HCT116 (cell line): Measurements from ENCODE around the gene PDP2. TPM values are rescaled to one million over a fixed set of nuclear protein-coding genes. Genes with fewer than 3 reads are reported as not detected.

Source experiments
- ATAC-seq: fragments of 200-7000 bp; cut with Tn5 transposase; 2 replicates; pipeline ENCODE4 v1.9.1; 2020; ENCODE audit warnings: mild to moderate bottlenecking, moderate library complexity
- BruUV-seq: library from RNA; stranded (reverse); fragments of 400-500 nt; replicated peaks from 2 replicates; lab custom pipeline; 2021; lab: Mats Ljungman, UMichigan
- CTCF ChIA-PET: fragments of 300-600 bp; sonication (Branson Sonifier 250); formaldehyde crosslinking; loops from one replicate; lab custom pipeline; 2021; ENCODE audit warnings: antibody characterized with exemption; lab: Charles Lee
- POLR2A ChIA-PET: fragments of 300-600, 350-600 bp; sonication (Branson Sonifier 250); formaldehyde crosslinking; loops from one replicate; lab custom pipeline; 2021; ENCODE audit warnings: antibody characterized with exemption; lab: Charles Lee
- RAD21 ChIA-PET, 2 experiments: fragments of 300-600 bp; sonication (Branson Sonifier 250); formaldehyde crosslinking; loops; one replicate each; lab custom pipeline; 2023; ENCODE audit warnings: low total read pairs in 2 of 2; ENCODE audit not compliant: uncharacterized antibody in 2 of 2, unreplicated experiment in 2 of 2, low non-redundant PET in 1 of 2; lab: Charles Lee
- DNase-seq: peaks from one replicate; pipeline ENCODE4 v3.0.0-alpha.2; 2010; ENCODE audit warnings: low read depth, low spot score
- H2AFZ ChIP-seq: fragments of 200-600 bp; shearing (Covaris generic), sonication (generic); 2 replicates; pipeline ENCODE4 v1.6.1; 2017; ENCODE audit warnings: low read depth, mixed run types, mixed read lengths, antibody characterized with exemption, low read length; ENCODE audit not compliant: poor library complexity, severe bottlenecking
- H3K27ac ChIP-seq: 2 replicates; pipeline ENCODE4 v1.5.1; 2012; ENCODE audit warnings: low read depth, low read length
- H3K27me3 ChIP-seq: fragments of 200-600 bp; sonication (generic); 2 replicates; pipeline ENCODE4 v1.6.1; 2016; ENCODE audit warnings: mixed run types, low read length, mixed read lengths; ENCODE audit not compliant: insufficient read depth
- H3K36me3 ChIP-seq, 2 experiments: fragments of 200-500 bp in 1 of 2; fragments of 200-600 bp in 1 of 2; sonication (Bioruptor generic) in 1 of 2; sonication (generic) in 1 of 2; 2 replicates each; pipeline versions ENCODE4 v1.5.1 to v1.6.1; 2014 to 2016; ENCODE audit warnings: low read length in 2 of 2, inconsistent platforms in 1 of 2, mixed read lengths in 1 of 2, mixed run types in 1 of 2; ENCODE audit not compliant: insufficient read depth in 2 of 2, control insufficient read depth in 1 of 2
- H3K4me1 ChIP-seq, 2 experiments: fragments of 200-600 bp in 1 of 2; sonication (generic) in 1 of 2; 2 replicates each; pipeline versions ENCODE4 v1.5.1 to v1.6.1; 2012 to 2017; ENCODE audit warnings: low read length in 2 of 2, inconsistent platforms in 1 of 2, mild to moderate bottlenecking in 1 of 2, mixed read lengths in 1 of 2, mixed run types in 1 of 2, moderate library complexity in 1 of 2; ENCODE audit not compliant: insufficient read depth in 2 of 2, control insufficient read depth in 1 of 2
- H3K4me2 ChIP-seq: fragments of 200-600 bp; sonication (generic); 2 replicates; pipeline ENCODE4 v1.6.1; 2017; ENCODE audit warnings: mixed run types, low read length, mixed read lengths
- H3K4me3 ChIP-seq, 2 experiments: fragments of 200-600 bp in 1 of 2; sonication (generic) in 1 of 2; replicated peaks in 1 of 2; 2 replicates each; pipeline ENCODE4 v1.5.1; 2011 to 2016; ENCODE audit warnings: low read length in 2 of 2, control low read depth in 1 of 2, low read depth in 1 of 2, mild to moderate bottlenecking in 1 of 2, mixed read lengths in 1 of 2, mixed run types in 1 of 2
- H3K79me2 ChIP-seq: fragments of 200-600 bp; sonication (generic); 2 replicates; pipeline ENCODE4 v1.6.1; 2017; ENCODE audit warnings: mild to moderate bottlenecking, mixed run types, low read length, moderate library complexity, mixed read lengths; ENCODE audit not compliant: insufficient read depth
- H3K9ac ChIP-seq: fragments of 200-600 bp; sonication (generic); 2 replicates; pipeline ENCODE4 v1.6.1; 2016; ENCODE audit warnings: low read length, mixed read lengths
- H3K9me2 ChIP-seq: fragments of 200-600 bp; sonication (generic), shearing (Covaris generic); 2 replicates; pipeline ENCODE4 v1.6.1; 2017; ENCODE audit warnings: mixed run types, mild to moderate bottlenecking, moderate library complexity; ENCODE audit not compliant: insufficient read depth
- H3K9me3 ChIP-seq, 2 experiments: fragments of 200-500 bp in 1 of 2; fragments of 200-600 bp in 1 of 2; sonication (Bioruptor generic) in 1 of 2; sonication (generic) in 1 of 2; 2 replicates each; pipeline ENCODE4 v1.6.1; 2014 to 2017; ENCODE audit warnings: low read length in 2 of 2, mixed read lengths in 2 of 2, inconsistent platforms in 1 of 2, low read depth in 1 of 2, mild to moderate bottlenecking in 1 of 2, mixed run types in 1 of 2, moderate library complexity in 1 of 2; ENCODE audit not compliant: control insufficient read depth in 1 of 2, insufficient read depth in 1 of 2
- H4K20me1 ChIP-seq: fragments of 200-600 bp; sonication (generic), shearing (Covaris generic); 2 replicates; pipeline ENCODE4 v1.6.1; 2017; ENCODE audit warnings: mixed run types, mild to moderate bottlenecking, moderate library complexity; ENCODE audit not compliant: insufficient read depth
- CBX3 ChIP-seq: IDR thresholded peaks from 2 replicates; pipeline ENCODE4 v1.6.1; 2012; ENCODE audit warnings: low read depth
- CEBPB ChIP-seq: IDR thresholded peaks from 2 replicates; pipeline ENCODE4 v1.6.1; 2012; ENCODE audit warnings: low read depth
- ELF1 ChIP-seq: IDR thresholded peaks from 2 replicates; pipeline ENCODE4 v1.6.1; 2012; ENCODE audit warnings: low read depth, borderline replicate concordance
- EZH2 ChIP-seq: fragments of 200-600 bp; sonication (generic); IDR thresholded peaks from 2 replicates; pipeline ENCODE4 v1.6.1; 2017; ENCODE audit warnings: antibody characterized with exemption, mixed run types
- RAD21 ChIP-seq: IDR thresholded peaks from 2 replicates; pipeline ENCODE4 v1.6.1; 2012; ENCODE audit warnings: low read depth, mild to moderate bottlenecking
- TCF7L2 ChIP-seq: IDR thresholded peaks from 2 replicates; pipeline ENCODE4 v1.7.0; 2011; ENCODE audit warnings: borderline replicate concordance, inconsistent platforms; ENCODE audit not compliant: insufficient read depth, insufficient read length; ENCODE audit errors: extremely low read depth
- YY1 ChIP-seq: IDR thresholded peaks from 2 replicates; pipeline ENCODE4 v1.6.1; 2011; ENCODE audit warnings: low read length, low read depth, moderate library complexity, mild to moderate bottlenecking; ENCODE audit not compliant: insufficient replicate concordance; ENCODE audit errors: extremely low read depth
- ZNF274 ChIP-seq: fragments of 200-500 bp; sonication (Bioruptor generic); IDR thresholded peaks from 2 replicates; pipeline ENCODE4 v1.6.1; 2014; ENCODE audit warnings: mild to moderate bottlenecking, low read depth, low read length, inconsistent platforms
- intact Hi-C: fragments of 100-400 bp; cut with micrococcal nuclease; formaldehyde crosslinking; loops from 2 replicates; pipeline ENCODE4 v1.10.0; 2022
- total RNA-seq: library from RNA; stranded (reverse); gene quantifications from one replicate; pipeline ENCODE4 v1.2.1, GENCODE V29; 2021; ENCODE audit not compliant: unreplicated experiment
- TF ChIP-seq, protein P1 (sequence below): IDR thresholded peaks from 2 replicates; pipeline ENCODE4 v1.6.1; 2011; ENCODE audit warnings: mild to moderate bottlenecking, low read length, moderate library complexity; ENCODE audit not compliant: insufficient replicate concordance; ENCODE audit errors: extremely low read depth
- TF ChIP-seq, protein P2 (sequence below): IDR thresholded peaks from 2 replicates; pipeline ENCODE4 v1.6.1; 2012

The PDP2 gene
- total RNA-seq, 1 experiment from 2014 or later: 19.9 TPM

GRCh38 chr16:66886321-66886720 is 6.0 kb downstream of the PDP2 start:
- Histone ChIP-seq H3K27me3 (no peaks in the 10 kb centered on the region), H3K4me3 (no peak overlapping the region), H3K9ac (no peak overlapping the region), H3K9me2 (no peaks in the 10 kb centered on the region), H3K79me2 (peaks cover 23% of the 10 kb centered on the region; the same call in 1 of the 2 replicates), H3K4me1 (peaks cover 5% of the 10 kb centered on the region in 2 experiments; a peak in 3 of 4 replicates), H4K20me1 (no peaks in the 10 kb centered on the region), H3K4me2 (no peak overlapping the region), H3K9me3 (no peaks in the 10 kb centered on the region), H3K36me3 (peaks cover 12 to 24% of the 10 kb centered on the region in 2 experiments; a peak in 3 of 4 replicates), H2AFZ (no peak overlapping the region), H3K27ac (no peak overlapping the region)
- intact Hi-C loops: no loop called here
- ATAC-seq (no peak), DNase-seq (no peak)
- CTCF ChIA-PET: interaction anchor here (1.5 kb wide), 1 partner anchor 18 kb away, joined by 4 read pairs; no protein-coding TSS in a partner anchor
- no peak for TF ChIP-seq ELF1
- POLR2A ChIA-PET: no interaction called here
- RAD21 ChIA-PET: no interaction called here
- no TSS peak for BruUV-seq

DNA sequence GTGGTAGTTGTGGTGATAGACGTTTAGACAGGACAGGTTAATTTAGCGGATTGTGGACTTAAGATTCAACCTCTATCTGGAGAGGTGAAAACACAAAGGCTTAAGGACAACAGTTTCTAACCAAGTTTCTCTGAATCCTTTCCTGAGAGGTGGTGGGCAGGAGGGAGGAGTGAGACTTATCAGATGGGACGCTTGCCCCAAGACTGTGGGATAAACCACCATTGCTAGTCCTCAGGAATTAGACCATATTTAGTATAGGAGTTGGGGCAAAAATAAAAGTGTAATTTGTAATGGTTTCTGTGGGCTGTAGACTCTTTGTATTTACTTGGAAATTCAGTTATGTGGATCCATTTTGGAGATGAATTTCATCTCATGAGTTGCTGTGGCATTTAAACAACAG is 6.6 kb downstream of the PDP2 start:
- H3K4me1 ChIP-seq: peaks cover 0 to 2% of the 10 kb centered on the region in 2 experiments; a peak in 2 of 4 replicates
- no peak overlapping the region for H3K4me2 ChIP-seq
- no TSS peak for BruUV-seq
- peaks cover 17% of the 10 kb centered on the region; the same call in 1 of the 2 replicates for H3K79me2 ChIP-seq
- no peaks in the 10 kb centered on the region for H3K9me2 ChIP-seq
- RAD21 ChIA-PET: no interaction called here
- no peaks in the 10 kb centered on the region for H3K27me3 ChIP-seq
- no peaks in the 10 kb centered on the region for H4K20me1 ChIP-seq
- no peaks in the 10 kb centered on the region for H3K9me3 ChIP-seq
- POLR2A ChIA-PET: no interaction called here
- DNase-seq (no peak), ATAC-seq (no peak)
- CTCF ChIA-PET: interaction anchor here (0.8 to 1.5 kb wide), 2 partner anchors 8 to 19 kb away, joined by 3 to 4 read pairs; no protein-coding TSS in a partner anchor
- H3K36me3 ChIP-seq: peaks cover 12 to 24% of the 10 kb centered on the region in 2 experiments; a peak in 3 of 4 replicates
- no peak overlapping the region for H3K9ac ChIP-seq
- TF ChIP-seq RAD21 (no peak), ZNF274 (no peak), YY1 (no peak), TCF7L2 (no peak), CEBPB (no peak), EZH2 (no peak), CBX3 (no peak)
- TF ChIP-seq, protein P1, sequence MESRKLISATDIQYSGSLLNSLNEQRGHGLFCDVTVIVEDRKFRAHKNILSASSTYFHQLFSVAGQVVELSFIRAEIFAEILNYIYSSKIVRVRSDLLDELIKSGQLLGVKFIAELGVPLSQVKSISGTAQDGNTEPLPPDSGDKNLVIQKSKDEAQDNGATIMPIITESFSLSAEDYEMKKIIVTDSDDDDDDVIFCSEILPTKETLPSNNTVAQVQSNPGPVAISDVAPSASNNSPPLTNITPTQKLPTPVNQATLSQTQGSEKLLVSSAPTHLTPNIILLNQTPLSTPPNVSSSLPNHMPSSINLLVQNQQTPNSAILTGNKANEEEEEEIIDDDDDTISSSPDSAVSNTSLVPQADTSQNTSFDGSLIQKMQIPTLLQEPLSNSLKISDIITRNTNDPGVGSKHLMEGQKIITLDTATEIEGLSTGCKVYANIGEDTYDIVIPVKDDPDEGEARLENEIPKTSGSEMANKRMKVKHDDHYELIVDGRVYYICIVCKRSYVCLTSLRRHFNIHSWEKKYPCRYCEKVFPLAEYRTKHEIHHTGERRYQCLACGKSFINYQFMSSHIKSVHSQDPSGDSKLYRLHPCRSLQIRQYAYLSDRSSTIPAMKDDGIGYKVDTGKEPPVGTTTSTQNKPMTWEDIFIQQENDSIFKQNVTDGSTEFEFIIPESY: no peak
- TF ChIP-seq, protein P2, sequence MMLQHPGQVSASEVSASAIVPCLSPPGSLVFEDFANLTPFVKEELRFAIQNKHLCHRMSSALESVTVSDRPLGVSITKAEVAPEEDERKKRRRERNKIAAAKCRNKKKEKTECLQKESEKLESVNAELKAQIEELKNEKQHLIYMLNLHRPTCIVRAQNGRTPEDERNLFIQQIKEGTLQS: no peak
- no peak overlapping the region for H3K27ac ChIP-seq
- H3K4me3 ChIP-seq: no peak overlapping the region
- intact Hi-C loops: no loop called here
- H2AFZ ChIP-seq: no peak overlapping the region
